PC-9 (cell line): ENCODE data around the gene NFKB1. TPM values are rescaled to one million over a fixed set of nuclear protein-coding genes. Genes with fewer than 3 reads are reported as not detected.
A peak's percentile ranks its signal among the peaks of the same experiment; 100 is the strongest.

Experiments
- BruUV-seq: library from RNA; stranded (reverse); fragments of 400-500 nt; replicated peaks from 2 replicates; lab custom pipeline; 2021; lab: Mats Ljungman, UMichigan
- CTCF ChIA-PET: fragments of 300-600 bp; sonication (Branson Sonifier 250); formaldehyde crosslinking; loops from one replicate; lab custom pipeline; 2022; ENCODE audit warnings: antibody characterized with exemption; lab: Charles Lee
- POLR2A ChIA-PET: fragments of 300-600 bp; sonication (Branson Sonifier 250); formaldehyde crosslinking; loops from one replicate; lab custom pipeline; 2022; ENCODE audit warnings: antibody characterized with exemption; ENCODE audit not compliant: unreplicated experiment; lab: Charles Lee
- DNase-seq, 2 experiments: peaks; one replicate each; pipeline versions ENCODE4 v3.0.0 to v3.0.0-alpha.2; 2015 to 2022; ENCODE audit warnings: mixed read lengths in 1 of 2
- H2AFZ ChIP-seq: fragments of 200-600 bp; sonication (generic); 2 replicates; pipeline ENCODE4 v1.8.1; 2017; ENCODE audit warnings: antibody characterized with exemption
- H3F3A ChIP-seq: fragments of 200-600 bp; sonication (generic); 2 replicates; pipeline ENCODE4 v1.8.1; 2017; ENCODE audit warnings: antibody characterized with exemption, mild to moderate bottlenecking, low read depth; ENCODE audit not compliant: insufficient read depth
- H3K27ac ChIP-seq: fragments of 200-600 bp; sonication (generic); 2 replicates; pipeline ENCODE4 v1.6.1; 2016; ENCODE audit warnings: mixed run types
- H3K27me3 ChIP-seq: fragments of 200-600 bp; sonication (generic); 2 replicates; pipeline ENCODE4 v1.6.1; 2016; ENCODE audit warnings: low read depth, mixed run types; ENCODE audit not compliant: insufficient read depth
- H3K36me3 ChIP-seq: fragments of 200-600 bp; sonication (generic); 2 replicates; pipeline ENCODE4 v1.6.1; 2016; ENCODE audit warnings: low read depth, mixed run types
- H3K4me1 ChIP-seq: fragments of 200-600 bp; sonication (generic); replicated peaks from 2 replicates; pipeline ENCODE4 v1.6.1; 2016; ENCODE audit warnings: mixed run types; ENCODE audit not compliant: insufficient read depth
- H3K4me2 ChIP-seq: fragments of 200-600 bp; sonication (generic); 2 replicates; pipeline ENCODE4 v1.6.1; 2017; ENCODE audit warnings: mixed run types
- H3K4me3 ChIP-seq: fragments of 200-600 bp; sonication (generic); 2 replicates; pipeline ENCODE4 v1.6.1; 2016; ENCODE audit warnings: mixed run types
- H3K79me2 ChIP-seq: fragments of 200-600 bp; sonication (generic); 2 replicates; pipeline ENCODE4 v1.6.1; 2017; ENCODE audit warnings: low read depth, mixed run types
- H3K9me2 ChIP-seq: fragments of 200-600 bp; sonication (generic); 2 replicates; pipeline ENCODE4 v1.8.1; 2017; ENCODE audit warnings: mild to moderate bottlenecking; ENCODE audit not compliant: insufficient read depth
- H3K9me3 ChIP-seq: fragments of 200-600 bp; sonication (generic); 2 replicates; pipeline ENCODE4 v1.8.1; 2016; ENCODE audit warnings: low read depth; ENCODE audit not compliant: insufficient read depth
- H4K20me1 ChIP-seq: fragments of 200-600 bp; sonication (generic); 2 replicates; pipeline ENCODE4 v1.8.1; 2017; ENCODE audit not compliant: insufficient read depth
- EZH2 ChIP-seq: fragments of 200-600 bp; sonication (generic); IDR thresholded peaks from 2 replicates; pipeline ENCODE4 v1.8.0; 2017; ENCODE audit warnings: antibody characterized with exemption, low read depth
- intact Hi-C: fragments of 100-400 bp; cut with micrococcal nuclease; formaldehyde crosslinking; loops from one replicate; pipeline ENCODE4 v1.10.0; 2022; ENCODE audit not compliant: unreplicated experiment
- total RNA-seq: library from RNA; stranded (reverse); gene quantifications from 2 replicates; pipeline ENCODE4 v1.2.3, GENCODE V29; 2021
- TF ChIP-seq, protein P1 (sequence below): fragments of 200-600 bp; sonication (generic); conservative IDR thresholded peaks from 2 replicates; pipeline ENCODE4 v1.6.1; 2017; ENCODE audit warnings: mixed run types, antibody characterized with exemption, mild to moderate bottlenecking, moderate library complexity

Gene NFKB1
- total RNA-seq, 1 experiment from 2014 or later: 11.6 TPM

DNA sequence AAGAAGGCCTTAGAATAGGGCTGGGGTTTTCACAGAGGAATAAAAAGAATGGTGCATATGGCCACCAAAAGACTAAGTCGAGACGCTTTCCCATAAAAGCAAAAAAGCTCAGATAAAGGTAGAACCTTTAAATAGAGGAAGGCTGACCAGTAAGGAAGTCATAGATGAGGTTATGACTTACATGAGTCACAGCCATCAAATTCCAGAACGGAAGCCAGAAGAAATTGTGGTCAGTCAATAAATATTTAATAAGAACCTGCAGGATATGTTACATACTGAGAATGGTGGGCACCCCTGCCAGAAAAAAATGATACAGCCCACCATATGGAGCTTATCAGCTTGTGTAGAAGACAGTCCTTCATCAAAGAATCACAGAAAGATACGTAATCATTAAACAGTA, 139.5 kb downstream of the NFKB1 start:
- H3K9me3 ChIP-seq: no peaks in the 10 kb centered on the region
- peaks cover 13% of the 10 kb centered on the region for H3K4me1 ChIP-seq
- no peaks in the 10 kb centered on the region for H3K79me2 ChIP-seq
- H3K27me3 ChIP-seq: no peaks in the 10 kb centered on the region
- H3K4me3 ChIP-seq: no peak overlapping the region
- H4K20me1 ChIP-seq: no peaks in the 10 kb centered on the region
- H3K4me2 ChIP-seq: 0 out of 2 replicates have a peak overlapping the region, but pooled peaks have one; percentile 31
- ChIA-PET CTCF (no interaction called here), POLR2A (no interaction called here)
- no peak overlapping the region for H2AFZ ChIP-seq
- H3K9me2 ChIP-seq: no peaks in the 10 kb centered on the region
- H3F3A ChIP-seq: no peaks in the 10 kb centered on the region
- no peaks in the 10 kb centered on the region for H3K36me3 ChIP-seq
- intact Hi-C loops: no loop called here
- no peak overlapping the region for H3K27ac ChIP-seq
- no TSS peak for BruUV-seq
- TF ChIP-seq EZH2: no peak
- TF ChIP-seq, protein P1, sequence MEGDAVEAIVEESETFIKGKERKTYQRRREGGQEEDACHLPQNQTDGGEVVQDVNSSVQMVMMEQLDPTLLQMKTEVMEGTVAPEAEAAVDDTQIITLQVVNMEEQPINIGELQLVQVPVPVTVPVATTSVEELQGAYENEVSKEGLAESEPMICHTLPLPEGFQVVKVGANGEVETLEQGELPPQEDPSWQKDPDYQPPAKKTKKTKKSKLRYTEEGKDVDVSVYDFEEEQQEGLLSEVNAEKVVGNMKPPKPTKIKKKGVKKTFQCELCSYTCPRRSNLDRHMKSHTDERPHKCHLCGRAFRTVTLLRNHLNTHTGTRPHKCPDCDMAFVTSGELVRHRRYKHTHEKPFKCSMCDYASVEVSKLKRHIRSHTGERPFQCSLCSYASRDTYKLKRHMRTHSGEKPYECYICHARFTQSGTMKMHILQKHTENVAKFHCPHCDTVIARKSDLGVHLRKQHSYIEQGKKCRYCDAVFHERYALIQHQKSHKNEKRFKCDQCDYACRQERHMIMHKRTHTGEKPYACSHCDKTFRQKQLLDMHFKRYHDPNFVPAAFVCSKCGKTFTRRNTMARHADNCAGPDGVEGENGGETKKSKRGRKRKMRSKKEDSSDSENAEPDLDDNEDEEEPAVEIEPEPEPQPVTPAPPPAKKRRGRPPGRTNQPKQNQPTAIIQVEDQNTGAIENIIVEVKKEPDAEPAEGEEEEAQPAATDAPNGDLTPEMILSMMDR: no peak
- peak in 1 of 2 experiments; percentile 37 for DNase-seq

DNA sequence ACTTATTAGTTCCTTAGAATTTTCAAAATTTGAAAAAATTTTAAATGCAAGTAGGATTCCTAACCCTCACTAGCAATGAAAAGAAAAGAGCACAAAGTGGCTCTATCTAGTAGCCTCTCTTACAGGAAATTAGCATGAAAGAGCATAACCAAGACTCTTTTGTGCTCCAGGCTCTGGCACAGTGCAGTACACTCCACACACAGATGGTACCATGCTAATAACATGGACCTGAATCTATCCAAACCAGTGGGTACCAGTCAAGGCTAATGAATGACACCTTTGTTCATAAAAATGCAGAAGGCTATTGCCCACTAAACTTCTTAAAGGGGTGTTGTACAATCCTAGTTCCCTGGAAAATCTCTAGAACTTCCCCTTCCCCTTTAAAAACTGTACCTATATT, 140.6 kb downstream of the NFKB1 start:
- no peaks in the 10 kb centered on the region for H3K9me2 ChIP-seq
- no peaks in the 10 kb centered on the region for H3K27me3 ChIP-seq
- intact Hi-C loops: no loop called here
- CTCF ChIA-PET: no interaction called here
- DNase-seq: no peak
- H3F3A ChIP-seq: no peaks in the 10 kb centered on the region
- H3K4me2 ChIP-seq: no peak overlapping the region
- TF ChIP-seq, protein P1: no peak
- TF ChIP-seq EZH2: no peak
- no peak overlapping the region for H2AFZ ChIP-seq
- H3K9me3 ChIP-seq: no peaks in the 10 kb centered on the region
- no peak overlapping the region for H3K27ac ChIP-seq
- no peak overlapping the region for H3K4me3 ChIP-seq
- no peaks in the 10 kb centered on the region for H3K79me2 ChIP-seq
- H4K20me1 ChIP-seq: no peaks in the 10 kb centered on the region
- POLR2A ChIA-PET: no interaction called here
- BruUV-seq: no TSS peak
- H3K4me1 ChIP-seq: peaks cover 13% of the 10 kb centered on the region
- no peaks in the 10 kb centered on the region for H3K36me3 ChIP-seq

DNA sequence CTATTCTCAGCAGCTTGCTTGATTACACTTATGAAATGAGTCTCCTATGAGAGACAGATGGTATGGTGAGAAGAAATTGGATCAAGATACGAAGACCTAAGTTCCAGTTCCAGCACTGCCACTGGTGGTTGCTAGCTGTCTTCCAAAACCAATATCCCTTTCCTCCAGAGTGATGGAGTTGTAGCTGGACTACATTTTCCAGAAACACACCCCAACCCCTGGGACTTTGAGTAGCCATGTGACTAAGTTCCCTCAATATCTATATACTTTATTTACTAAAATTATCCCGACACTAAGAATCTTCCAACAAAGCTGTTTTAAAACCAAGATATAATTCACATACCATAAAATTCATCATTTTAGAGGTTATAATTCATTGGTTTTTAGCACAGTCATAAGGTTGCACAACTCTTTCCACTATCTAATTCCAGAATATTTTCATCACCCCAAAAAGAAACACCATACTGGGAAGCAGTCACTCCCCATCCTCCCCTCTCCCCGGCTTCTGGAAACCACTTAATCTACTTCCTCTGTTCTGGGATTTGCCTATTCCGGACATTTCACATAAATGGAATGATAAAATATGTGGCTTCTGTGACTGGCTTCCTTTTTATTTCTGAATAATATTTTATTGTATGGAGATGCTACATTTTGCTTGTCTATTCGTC, 141.6 kb downstream of the NFKB1 start:
- H3K27me3 ChIP-seq: no peaks in the 10 kb centered on the region
- no peak for DNase-seq
- CTCF ChIA-PET: no interaction called here
- no peak overlapping the region for H3K4me2 ChIP-seq
- H3F3A ChIP-seq: no peaks in the 10 kb centered on the region
- intact Hi-C loops: no loop called here
- POLR2A ChIA-PET: no interaction called here
- no peaks in the 10 kb centered on the region for H3K9me2 ChIP-seq
- no peak for TF ChIP-seq EZH2
- TF ChIP-seq, protein P1: no peak
- H3K4me3 ChIP-seq: no peak overlapping the region
- H3K36me3 ChIP-seq: no peaks in the 10 kb centered on the region
- H4K20me1 ChIP-seq: no peaks in the 10 kb centered on the region
- H3K27ac ChIP-seq: no peak overlapping the region
- no TSS peak for BruUV-seq
- no peaks in the 10 kb centered on the region for H3K79me2 ChIP-seq
- peaks cover 13% of the 10 kb centered on the region for H3K4me1 ChIP-seq
- H2AFZ ChIP-seq: no peak overlapping the region
- no peaks in the 10 kb centered on the region for H3K9me3 ChIP-seq
